ENCODE results near the gene MACROD2.

MACROD2 gene

GRCh38 chr20:14284443-14284842, 289.1 kb downstream of the MACROD2 start:
- DNase-seq: no peak

GRCh38 chr20:14288341-14289330, 293.3 kb downstream of the MACROD2 start:
- DNase-seq: no peak

DNA sequence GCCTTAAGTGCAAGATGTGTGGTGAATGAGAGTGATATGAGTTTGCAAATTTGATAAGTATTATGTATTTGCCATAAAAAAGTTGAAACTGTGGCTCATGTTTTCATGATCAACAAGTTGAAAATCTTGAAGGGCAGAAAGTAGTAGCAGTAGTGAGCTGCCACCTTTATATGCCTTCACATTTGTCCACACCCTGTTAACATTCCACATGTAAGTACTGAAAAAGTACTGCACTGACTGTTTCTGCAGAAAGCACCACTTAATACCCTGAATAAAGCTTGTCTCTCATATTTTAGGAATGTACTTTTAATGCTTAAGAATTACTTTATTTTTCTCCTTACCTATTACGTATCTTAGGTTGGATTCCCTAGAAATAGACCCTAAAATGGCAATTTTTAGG, 296.2 kb downstream of the MACROD2 start:
- DNase-seq: no peak

GRCh38 chr20:14295238-14295637, 299.9 kb downstream of the MACROD2 start:
- DNase-seq: no peak

DNA sequence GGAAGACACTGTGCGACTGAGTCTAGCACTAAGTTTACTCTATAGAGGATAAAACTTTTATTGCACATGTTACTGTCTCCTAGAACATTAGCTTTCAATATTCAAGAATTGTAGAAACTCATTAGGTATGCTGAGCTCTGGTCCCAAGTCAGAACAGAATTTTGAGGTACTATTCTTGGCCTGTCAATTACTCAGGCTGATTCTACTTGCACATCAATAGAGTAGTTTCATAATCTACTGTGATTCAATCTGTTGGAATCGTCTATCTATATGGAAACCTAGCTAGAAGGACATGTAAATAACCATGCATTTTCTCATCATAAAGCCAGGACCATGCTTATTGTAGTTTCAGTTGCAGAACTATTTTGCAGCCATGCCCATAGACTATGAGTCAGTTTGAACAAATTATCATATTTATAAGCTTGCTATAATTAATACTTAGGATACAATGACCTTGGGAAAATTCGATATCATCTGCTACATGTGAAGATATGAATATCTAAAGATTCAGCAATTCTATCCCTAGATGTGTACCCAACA, 300.5 kb downstream of the MACROD2 start:
- DNase-seq: no peak

- DNase-seq: no peak
Measured at GRCh38 chr20:14299831-14300230, 304.5 kb downstream of the MACROD2 start.

DNA sequence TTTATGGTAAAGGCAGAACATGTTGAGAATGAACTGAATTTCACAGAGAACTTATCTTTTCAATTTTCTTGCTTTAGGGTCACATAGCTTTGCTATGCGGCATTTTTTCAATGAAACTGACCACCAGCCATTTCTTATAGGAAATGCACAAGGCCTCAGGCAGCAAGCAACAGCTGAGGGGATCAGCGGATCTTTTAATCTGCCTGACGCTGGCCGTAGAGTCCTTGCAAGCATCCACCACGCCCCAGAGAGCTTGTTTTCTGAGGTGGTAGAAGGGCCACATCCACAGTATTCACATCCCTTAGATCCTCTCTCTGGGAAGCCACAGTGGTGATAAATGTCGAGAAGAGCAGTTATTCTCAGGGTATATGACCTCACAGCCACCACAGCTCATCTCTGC, 307.8 kb downstream of the MACROD2 start:
- no peak for DNase-seq

- no peak for DNase-seq
Measured at GRCh38 chr20:14303651-14304050, 308.3 kb downstream of the MACROD2 start.

DNA sequence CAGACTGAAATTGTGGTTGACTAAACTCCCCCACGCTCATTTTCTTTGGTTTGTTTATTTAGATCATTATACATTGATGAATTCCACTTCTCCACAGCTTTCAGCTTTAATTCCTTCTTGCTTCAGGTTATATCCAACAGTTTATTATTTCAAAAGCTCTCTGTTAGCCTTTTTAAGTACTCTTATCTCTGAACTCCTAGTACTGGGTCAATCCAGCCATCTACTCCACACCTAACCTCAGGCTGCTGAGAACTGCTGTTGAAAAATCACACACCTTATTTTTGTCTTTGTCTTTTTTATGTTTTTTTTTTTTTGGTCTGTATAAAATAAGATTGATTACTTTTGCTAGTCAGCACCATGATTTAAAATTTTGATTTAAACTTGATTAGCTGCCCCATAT, 309.2 kb downstream of the MACROD2 start:
- no peak for DNase-seq

DNA sequence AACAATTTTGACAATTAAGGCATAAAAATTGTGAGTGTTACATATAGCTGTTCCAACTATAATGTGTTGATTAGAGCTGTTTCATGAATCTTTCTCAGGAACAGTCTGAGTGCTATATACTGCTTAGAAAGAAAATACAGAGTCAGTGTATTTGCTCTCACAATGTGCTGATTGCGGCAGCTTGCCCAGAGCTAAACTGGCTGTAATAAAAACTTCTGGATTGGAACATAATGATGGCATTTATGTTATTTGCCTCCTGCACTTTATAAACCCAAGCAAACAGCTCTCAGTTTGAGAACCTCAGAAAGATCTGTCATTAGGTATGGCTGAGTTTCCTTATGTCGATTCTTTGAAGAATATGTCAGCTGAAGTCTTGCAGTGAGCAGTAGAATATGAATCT, 312.6 kb downstream of the MACROD2 start:
- no peak for DNase-seq

DNA sequence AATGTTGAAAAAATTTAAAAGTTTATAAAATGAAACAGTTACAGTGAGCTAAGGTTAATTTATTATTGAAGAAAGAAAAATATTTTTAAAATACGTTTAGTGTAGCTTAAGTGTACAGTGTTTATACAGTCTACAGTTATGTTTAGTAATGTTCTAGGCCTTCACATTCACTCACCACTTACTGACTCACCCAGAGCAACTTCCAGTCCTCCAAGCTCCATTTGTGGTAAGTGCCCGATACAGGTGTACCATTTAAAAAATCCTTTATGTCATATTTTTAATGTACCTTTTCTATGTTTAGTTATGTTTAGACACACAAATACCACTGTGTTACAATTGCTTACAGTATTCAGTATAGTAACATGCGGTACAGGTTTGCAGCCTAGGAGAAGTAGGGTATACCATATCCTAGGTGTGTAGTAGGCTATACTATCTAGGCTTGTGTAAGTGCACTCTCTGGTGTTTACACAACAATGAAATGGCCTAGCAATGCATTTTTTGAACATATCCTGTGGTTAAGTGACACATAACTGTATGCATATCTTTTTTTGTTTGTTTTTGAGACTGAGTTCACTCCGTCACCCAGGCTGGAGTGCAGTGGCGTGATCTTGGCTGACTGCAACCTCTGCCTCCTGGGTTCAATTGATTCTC, 315.8 kb downstream of the MACROD2 start:
- no peak for DNase-seq

DNA sequence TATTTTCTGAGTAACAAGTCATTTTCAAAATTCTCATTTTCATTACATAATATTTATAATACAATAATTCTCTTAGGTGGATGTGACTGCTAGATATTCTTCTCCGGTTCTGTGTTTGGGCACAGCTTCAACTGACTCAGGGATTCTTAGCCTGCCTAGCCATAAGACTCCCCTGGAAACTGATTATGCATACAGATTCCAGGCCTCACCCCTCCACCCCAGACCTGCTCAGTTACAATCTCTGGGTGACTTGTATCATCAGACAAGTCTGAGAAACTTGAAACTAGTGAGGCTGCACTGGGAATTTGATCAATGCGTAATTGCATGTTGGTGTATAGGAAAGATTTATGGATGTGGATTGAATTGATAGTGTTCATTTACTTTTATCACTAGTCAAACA, 316.7 kb downstream of the MACROD2 start:
- no peak for DNase-seq

- DNase-seq: no peak
Measured at GRCh38 chr20:14313341-14314020, 318.2 kb downstream of the MACROD2 start.

DNA sequence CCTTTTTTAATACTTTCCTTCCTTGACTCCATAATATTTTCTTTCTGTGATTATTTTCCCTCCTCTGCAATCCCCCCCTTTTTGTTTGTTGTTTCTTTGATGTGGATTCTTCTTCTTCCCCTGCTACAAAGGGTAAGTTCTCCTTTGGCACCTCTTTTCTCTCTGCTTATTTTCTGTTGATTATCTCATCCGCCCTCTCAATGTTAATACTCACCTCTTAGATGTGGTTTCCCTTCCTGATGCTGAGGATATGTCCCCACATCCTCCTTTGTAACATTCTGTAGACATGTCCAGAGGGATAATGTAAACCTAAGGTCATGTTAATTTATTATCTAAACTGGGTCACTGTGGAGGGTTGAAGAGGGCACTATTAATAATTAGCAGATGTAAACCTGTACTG, 324.4 kb downstream of the MACROD2 start:
- no peak for DNase-seq

- DNase-seq: no peak
Measured at GRCh38 chr20:14331646-14332045, 336.3 kb downstream of the MACROD2 start.

- no peak for DNase-seq
Measured at GRCh38 chr20:14332866-14333265, 337.6 kb downstream of the MACROD2 start.

DNA sequence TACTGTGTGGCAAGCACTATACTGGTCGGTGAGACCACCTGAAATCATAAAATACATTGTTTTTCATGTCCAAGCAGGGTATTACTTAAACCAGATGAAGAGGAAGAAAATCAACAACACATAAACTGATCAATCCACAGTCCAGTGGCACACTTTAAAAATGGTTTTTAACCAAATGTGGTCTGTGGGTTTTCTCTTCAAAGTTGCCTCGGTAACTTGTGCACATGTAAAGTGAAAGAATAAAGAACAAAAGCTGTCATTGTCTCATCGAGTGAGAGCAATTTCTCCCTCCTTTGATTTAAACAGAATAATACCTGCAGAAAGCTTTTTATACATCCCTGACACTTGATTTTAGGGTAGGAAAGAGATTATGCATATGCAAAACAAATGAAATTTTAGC, 338.4 kb downstream of the MACROD2 start:
- DNase-seq: no peak

DNA sequence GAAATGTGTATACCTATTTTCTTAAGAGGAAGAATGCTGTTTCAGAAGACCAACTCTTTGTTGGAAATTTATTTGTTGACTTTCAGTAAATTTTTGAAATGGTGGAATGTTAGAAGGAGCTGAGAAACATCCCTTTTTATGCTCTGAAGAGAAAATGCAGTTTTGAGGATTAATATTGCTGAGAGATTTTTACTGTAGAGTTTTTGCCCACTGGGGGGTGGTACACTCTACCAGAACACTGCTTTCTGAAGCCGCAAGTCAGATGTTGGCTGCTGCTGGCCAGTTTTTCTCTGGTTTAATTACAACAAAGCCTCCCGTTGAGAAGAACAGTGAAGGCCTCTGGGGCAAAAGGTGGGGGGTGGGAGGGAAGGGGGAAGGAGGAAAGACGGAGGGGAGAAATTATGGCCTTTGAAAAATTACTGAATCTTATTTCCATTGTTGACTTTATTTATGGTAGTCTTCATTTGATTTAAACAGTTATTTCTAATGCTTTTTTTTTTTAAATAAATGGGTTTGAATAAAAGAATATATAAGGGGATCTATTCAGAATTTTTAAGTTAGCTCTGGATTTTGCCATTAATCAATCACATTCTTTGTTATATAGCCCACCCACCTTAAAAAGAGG, 339.1 kb downstream of the MACROD2 start:
- DNase-seq: no peak

DNA sequence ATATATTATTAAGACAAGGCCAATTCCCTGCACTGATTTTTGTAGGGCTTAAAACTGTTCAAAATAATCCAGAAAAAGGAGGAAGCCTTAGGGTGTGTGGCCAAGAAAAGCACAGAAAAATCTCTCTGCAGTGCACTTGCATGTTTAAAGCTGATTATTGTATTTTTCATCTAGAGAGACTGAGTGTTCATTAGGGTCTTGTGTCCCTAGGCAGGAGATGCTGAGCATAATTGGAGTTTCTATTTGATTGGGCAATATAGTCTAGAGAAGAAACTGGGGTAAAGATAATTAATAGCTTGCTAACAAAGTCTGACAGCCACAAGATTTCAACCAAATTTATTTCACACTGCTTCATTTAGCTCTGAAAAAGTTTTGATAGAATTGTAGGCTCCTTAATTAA, 339.7 kb downstream of the MACROD2 start:
- DNase-seq: no peak

GRCh38 chr20:14336686-14337085, 341.4 kb downstream of the MACROD2 start:
- no peak for DNase-seq

GRCh38 chr20:14337400-14338171, 342.3 kb downstream of the MACROD2 start, which contains the start of gene FLRT3:
Gene FLRT3 (minus strand): TSS chr20:14337612. CDS start chr20:14327506, 10,106 bp downstream.
- DNase-seq: peak in 1 of 2 donors; percentile 58

- no peak for DNase-seq
Measured at GRCh38 chr20:14341801-14342200, 346.5 kb downstream of the MACROD2 start.
